DMS53 treated with DMSO at 0.1 percent for 48 hours (cell line): ENCODE data around the gene METTL22.
A peak's percentile ranks its signal among the peaks of the same experiment; 100 is the strongest.

Experiments
- DNase-seq: peaks from one replicate; lab custom pipeline; 2025; ENCODE audit not compliant: unreplicated experiment; lab: John Stamatoyannopoulos, UW

Gene METTL22

DNA sequence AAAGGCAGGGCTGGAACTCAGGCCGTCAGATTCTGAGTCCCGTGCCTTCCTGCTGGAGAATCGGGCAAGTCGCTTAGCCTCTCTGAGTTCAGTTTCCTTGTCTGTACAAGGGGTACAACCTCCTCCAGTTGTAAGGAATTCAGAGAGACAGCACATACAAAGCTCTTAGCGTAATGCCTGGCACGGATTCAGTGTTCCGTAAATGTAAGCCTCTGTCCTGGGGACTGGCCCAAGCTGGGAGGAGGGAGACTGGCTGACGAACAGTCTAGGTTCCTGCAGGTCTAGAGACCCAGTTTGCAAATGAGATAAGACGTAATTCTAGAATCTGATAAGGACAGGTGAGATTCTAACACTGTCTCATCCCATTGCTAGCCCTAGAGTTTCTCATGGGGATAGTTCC, 9.9 kb downstream of the METTL22 start:
- no peak for DNase-seq

DNA sequence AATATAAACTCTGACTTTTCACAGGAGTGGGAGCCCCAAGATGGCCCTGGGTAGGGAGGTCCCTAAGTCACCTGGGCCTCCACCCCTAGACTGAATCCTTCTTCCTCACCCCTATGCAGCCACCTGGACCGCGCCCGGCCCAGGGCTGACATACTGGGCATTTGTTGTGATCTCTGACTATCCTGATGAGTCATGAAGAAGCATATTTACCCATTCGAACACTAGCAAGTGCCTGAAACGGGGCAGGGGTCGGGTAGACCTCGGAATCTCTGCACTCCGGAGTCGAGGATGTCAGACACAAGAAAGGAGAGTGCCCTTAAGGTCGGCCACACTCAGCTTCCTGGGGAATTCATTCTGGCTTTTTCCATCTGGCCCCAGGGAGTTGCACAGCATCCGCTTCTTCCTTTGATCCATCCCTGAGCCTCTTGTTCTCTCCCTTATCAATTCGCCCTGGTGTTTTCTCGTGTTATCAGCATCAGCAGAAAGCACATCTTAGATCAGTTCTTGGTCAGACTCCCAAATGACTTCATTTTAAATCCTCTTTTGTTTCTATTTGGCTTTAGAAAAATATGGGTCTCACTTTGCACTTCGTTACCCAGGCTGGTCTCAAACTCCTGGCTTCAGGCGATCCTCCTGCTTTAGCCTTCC, 10.4 kb downstream of the METTL22 start:
- DNase-seq: no peak

DNA sequence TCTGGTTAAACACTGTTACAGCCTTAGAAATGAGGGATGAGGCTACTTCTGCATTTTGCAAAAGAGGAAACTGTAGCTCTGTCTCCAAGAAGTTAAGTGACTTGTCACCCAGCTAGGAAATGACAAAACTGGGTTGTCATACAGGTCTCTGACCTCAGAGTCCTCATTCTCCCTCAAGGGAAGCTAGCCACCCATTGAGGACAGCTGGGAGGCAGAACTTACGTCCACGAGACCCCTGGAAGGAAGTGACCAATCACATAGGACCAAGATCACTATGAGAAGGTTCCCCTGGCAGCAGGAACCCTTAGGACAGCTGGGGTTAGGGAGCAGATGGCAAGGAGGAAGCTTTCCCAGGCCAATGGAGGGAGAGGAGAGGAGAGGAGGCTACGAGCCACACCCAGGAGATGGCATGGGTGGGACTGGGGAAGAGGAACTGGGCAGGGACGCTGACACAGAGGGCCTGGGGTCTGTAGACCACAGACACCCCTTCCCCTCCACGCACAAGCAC, 11.2 kb downstream of the METTL22 start:
- DNase-seq: no peak

DNA sequence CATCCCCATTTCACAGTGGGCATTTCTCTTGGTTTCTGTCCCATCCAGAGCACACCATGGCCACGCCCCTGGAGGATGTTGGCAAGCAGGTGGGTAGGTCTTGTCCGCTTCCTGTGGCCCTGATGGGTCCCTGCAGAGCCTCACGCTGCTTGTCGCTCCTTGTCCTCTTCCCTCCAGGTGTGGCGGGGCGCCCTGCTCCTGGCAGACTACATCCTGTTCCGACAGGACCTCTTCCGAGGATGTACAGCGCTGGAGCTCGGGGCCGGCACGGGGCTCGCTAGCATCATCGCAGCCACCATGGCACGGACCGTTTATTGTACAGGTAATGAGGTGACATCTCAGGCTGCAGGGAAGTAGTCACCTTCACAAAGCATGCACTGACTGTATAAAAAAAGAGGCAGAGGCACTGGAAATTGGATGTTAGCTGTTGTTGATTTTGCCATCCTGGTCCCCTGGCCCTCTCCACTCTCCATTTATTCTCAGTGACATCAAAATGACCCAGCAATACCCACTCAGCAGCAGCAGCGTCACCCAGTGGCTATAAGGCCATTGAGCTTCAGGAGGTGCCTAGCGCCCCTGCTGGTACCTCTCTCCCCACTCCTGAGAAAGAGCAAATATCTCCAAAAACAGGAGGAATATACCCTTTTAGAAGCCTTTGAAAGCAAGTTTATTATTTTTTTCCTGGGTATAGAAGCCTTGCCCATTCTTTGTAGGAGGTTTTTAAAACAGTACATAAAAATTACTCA, 13.7 kb downstream of the METTL22 start:
- DNase-seq: no peak

DNA sequence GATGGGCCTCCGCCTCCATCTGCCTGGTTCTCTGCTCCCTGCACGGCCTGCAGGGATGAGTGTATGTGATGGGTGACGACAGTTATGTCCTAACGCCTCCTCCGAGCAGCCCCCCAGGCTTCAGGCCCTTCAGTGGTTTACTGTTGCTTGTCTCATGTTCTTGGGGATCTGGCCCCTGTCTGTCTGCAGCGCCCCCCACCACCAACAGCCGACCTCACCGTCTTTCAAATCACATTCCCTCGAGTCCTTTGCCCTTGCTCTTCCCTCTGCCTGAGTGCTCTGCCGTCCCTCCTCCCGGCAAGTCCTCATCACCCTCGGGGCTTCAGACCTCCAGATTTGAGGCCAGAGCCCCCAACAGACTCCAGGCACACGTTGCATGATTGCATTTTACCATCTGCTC, 18.2 kb downstream of the METTL22 start:
- no peak for DNase-seq

DNA sequence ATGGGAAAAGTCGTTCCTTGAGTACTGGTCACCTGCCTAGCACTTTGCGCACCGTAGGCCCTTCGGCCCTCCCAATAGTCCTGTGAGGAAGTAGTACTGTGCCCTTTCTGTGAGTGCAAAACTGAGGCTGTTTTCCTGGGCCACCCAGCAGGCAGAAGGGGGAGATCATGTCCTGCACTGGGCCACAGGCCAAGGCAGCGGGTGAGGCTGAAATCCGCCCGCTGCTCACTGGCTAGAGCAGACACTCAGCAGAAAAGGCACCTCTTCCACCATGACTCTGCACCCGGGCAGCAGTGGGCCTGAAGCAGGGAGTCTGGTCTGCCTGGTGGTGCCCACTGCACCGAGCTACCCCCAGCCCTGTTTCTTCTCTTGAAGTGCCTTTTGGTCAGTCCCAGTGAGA, 20.2 kb downstream of the METTL22 start:
- no peak for DNase-seq

DNA sequence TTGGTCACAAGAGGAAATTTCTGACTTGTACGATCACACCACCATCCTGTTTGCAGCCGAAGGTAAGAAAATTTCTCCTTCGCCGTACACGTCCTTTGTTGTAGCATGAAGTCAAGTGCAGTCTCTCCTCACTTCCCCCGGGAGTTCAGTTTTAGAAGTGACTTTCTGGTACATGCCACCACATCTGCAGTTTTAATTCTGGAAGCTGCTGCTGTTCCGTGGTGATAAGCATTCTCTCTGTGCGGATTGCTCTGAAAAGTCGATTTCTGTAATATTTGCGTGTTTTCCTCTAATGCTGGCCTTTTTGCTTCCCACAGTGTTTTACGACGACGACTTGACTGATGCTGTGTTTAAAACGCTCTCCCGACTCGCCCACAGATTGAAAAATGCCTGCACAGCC, 20.6 kb downstream of the METTL22 start:
- no peak for DNase-seq

DNA sequence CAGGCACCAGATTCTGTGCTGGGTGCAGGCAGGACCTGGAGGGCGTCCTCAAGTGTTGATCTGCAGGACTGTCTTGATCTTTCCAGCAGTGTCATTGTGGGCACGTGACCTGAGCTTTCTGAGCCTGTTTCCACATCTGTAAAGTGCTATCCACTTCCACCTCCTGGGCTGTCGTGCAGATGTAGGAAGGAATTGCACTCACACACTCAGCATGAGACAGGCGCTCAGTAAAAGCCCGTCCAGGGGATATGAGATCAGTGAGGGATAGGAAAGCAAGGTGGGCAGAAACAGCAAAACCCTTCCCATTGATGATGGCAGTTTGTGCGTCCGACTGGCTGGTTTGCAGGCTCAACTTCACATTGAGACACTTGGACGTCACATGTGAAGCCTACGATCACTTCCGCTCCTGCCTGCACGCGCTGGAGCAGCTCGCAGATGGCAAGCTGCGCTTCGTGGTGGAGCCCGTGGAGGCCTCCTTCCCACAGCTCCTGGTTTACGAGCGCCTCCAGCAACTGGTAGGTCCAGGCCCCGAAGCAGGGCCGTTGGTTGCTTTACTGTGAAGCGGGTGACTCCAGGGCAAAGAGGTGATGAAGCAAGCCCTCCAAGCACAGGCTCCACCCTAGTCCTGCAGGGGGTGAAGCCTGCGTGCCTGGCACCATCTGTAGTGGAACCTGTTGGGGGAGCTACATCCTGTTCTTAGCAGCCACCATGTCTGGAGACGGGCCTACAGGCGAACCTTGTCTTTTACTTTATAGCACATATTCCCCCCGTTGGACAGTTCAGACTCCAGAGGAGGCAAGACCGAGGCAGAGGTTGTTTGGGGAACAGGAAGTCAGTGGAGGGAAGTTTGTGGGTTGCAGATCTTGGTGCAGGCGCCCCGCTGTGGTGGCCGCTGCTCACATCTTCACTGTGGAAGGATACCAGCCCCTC, 23.0 kb downstream of the METTL22 start:
- no peak for DNase-seq

DNA sequence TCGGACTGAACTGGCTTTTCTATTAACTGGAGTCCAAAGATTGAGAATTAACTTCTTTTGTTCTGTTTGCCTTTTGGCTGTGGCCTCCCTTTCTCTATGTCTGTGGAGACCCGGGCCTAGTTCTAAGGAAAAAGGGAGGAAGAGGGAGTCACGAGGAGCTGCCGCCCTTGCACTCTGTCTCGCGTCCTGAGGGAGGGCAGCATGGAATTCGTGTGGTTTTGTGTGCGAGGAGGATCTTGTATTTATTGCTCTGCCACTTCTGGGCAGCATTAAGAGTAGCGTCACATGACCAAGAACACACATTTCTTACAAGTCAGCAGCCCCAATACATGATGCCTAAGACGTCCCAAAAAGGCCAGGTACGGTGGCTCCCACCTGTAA, 23.6 kb downstream of the METTL22 start:
- no peak for DNase-seq

DNA sequence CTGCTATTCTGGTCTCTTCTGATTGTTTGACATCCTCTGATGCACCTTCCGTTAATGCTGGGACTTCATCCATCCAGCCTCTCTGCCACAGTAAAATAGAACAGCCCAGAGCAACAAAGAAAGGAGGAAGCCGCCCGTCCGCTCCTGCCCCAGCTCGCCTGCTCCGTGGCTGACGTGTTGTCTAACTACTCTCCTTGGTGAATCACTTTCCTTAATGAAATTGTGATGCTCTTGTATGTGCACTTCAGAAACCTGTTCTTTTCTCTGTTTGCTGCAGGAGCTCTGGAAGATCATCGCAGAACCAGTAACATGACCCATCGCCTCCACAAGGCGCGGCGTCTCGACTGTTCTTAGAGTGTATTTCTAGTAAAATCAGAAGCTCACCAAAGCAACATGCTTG, 24.3 kb downstream of the METTL22 start:
- DNase-seq: no peak

DNA sequence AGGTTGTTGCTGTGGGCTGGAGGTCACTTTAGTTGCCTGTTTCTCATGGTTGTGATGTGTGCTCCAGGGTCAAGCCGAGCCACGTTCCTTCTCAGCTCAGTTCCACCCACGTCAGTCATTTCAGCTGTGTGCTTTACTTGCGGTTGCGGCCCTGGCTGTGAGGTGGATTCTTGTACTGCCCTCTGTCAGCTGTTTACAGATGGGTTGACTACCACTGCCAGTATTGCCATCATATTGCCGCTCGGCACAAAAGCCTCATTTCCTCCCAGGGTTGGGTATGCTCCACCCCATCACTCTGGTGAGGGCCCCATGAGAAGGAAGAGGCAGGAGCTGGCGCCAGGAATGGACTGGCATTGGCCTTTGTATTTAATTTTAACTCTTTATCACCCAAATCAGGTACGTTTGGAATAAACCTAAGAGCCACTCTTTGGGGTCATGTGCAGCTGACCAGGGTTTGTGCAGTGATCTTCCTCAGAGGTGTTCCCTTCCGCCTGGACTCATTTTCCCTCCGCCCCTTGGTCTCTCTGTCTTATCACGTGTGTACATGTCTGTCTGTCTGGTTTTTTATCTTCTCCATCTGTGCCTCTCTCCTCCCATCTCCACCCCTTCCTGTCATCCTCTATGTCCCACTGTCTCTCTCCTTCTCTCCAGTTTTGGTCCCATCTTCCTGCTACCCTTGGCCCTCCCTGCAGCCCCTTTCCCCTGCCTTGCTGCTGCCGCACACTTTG, 25.0 kb downstream of the METTL22 start:
- no peak for DNase-seq

DNA sequence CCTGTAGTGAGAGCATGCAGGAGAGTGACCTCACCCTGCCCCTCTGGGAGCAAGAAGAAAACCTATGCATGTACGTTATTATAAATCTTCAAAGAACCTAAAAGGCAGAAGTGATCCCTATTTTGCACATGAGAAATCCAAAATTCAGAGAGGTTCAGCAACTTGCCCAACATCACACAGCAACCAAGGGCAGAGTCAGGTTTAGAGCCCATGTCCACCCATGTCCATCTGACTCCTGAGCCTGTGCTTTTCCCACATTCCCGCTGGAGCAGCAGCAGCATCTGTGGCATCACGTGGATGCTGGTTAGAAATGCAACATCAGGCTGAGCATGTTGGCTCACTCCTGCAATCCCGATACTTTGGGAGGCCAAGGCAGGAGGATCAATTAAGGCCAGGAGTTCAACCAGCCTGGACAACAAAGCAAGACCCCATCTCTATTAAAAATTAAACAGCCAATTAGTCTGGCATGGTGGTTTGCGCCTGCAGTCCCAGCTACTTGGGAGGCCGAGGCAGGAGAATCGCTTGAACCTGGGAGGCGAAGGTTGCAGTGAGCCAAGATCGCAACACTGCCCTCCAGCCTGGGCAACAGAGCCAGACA, 26.3 kb downstream of the METTL22 start:
- no peak for DNase-seq

DNA sequence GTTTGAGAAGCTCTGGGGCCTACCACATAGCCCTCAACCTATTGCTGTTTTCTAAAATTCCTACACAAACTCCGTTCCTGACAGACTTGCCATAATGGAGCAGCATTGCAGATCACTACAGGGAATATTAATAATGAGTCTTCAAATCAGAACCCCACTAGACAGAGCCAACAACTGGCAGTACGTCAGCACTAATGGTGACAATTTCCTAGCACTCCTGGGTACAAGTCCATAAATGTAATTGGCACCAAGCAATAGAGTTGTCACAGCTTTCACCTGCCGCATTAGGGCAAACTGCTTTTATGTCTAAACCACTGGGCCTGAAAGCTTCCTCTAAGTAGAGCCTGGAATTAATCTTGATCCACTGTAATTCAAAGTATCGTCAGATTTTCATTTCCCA, 27.4 kb downstream of the METTL22 start:
- no peak for DNase-seq

DNA sequence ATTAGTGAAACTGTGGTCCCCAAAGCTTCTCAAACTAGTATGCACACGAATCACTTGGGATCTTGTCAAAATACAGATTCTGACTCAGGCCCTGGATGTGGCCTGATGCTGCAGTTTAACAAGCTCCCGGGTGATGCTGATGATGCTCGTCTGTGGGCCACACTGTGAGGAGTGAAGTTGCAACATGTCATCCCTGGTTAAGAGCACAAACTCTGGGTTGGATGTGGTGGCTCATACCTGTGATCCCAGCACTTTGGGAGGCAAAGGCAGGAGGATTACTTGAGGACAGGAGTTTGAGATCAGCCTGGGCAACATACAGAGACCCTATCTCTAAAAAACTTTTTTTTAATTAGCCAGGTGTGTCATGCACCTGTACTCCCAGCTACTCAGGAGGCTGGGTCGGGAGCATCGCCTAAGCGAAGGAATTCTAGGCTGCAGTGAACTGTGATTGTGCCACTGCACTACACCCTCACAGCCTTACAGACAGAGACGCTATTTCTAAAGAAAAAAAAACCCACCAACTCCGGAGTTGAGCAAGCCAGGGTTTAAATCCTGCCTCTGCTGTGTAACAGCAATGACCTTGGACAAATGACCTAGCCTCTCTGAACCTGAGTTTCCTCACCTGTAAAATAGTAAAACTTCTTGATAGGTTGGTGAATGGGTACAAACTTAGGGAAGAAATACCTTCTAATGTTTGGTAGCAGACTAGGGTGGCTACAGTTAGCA, 28.5 kb downstream of the METTL22 start:
- no peak for DNase-seq

DNA sequence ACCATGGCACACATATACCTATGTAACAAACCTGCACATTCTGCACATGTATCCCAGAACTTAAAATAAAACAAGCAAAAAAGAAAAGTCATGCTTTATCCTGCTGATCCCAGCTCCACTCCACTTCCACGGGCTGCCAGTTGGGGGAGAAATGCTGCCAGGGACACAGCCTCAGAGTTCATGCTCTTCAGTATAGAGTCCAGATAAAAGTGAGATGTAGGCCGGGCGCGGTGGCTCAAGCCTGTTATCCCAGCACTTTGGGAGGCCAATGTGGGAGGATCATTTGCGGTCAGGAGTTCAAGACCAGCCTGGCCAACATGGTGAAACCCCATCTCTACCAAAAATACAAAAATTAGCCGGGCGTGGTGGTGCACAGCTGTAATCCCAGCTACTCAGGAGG, 30.5 kb downstream of the METTL22 start:
- DNase-seq: peak; percentile 3

DNA sequence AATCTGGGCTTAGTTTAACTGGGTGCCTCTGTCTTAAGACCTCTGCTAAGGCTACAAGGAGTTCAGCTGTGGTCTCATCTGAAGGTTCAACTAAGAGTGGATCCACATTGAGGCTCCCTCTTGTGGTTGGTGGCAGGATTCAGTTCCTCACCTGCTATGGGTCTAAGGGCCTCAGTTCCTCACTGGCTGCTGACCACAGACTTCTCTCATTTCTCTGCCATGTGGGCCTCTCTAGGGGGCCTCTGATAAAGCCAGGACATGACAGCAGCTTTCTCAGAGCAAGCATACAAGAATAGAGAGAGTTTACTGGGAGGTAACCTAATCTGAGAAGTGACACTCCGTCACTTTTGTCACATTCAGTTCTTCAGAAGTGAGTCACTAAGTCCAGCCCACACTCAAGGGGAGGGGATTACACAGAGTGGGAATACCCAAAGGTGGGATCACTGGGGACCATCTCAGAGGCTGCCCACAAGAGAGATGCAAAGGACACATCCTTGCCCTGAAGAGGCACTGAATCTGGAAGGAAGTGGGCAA, 33.8 kb downstream of the METTL22 start:
- no peak for DNase-seq

DNA sequence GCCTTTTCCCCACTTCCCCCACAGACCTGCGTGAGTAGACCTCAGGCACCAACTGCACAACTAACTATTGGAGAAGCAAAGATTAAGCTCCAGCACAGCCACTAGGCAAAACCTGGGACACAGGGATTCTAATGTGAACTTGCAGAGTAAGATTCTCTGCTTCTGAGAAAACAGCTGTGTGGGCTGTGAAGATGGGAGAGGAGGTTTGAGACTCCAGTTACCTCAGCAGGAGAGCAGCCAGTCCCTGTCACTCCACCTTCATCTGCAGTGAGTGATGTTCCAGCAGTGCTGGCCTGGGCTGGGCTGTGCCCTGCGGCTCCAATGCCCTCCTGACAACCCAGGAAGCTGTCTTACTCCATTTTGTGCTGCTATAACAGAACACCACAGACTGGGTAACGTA, 34.9 kb downstream of the METTL22 start:
- DNase-seq: no peak

DNA sequence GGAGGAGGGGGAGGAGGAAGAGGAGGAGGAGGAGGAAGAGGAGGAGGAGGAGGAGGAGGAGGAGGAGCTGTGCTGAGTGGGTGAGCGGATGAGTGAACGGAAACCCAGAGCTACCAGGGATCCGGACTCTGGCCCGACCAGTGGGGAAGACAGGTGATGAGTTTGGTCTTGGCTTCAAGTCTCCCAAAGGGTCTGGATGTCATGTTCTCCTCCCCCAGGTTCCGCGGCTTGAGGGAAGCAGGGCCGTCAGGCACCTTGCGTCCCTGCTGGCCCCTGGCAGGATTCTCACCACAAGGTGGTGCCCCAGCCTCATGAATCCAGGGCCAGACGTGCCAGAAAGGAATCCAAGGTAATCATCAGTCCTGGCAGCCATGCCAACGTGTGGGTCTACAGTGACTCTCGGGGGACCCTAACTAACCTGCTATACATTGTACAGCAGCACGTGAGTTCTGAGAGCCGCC, 39.4 kb downstream of the METTL22 start:
- DNase-seq: peak; percentile 33

DNA sequence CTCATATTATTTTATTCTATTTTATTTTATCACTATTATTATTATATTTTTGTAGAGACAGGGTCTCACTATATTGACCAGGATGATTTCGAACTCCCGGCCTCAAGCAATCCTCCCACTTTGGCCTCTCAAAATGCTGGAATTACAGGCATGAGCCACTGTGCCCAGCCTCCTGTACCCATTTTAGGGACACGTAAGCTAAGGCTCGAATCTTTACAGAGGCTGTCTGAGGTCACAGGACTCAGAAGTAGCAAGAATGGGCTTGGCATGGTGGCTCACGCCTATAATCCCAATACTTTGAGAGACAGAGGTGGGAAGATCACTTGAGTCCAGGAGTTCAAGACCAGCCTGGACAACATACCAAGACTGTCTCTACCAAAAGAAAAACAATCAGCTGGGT, 40.2 kb downstream of the METTL22 start:
- DNase-seq: no peak
